NCI-H187 (cell line): ENCODE results near the gene DUSP22.
"Not testable (repeated sequence)": the region's sequence is repeated elsewhere in the genome, so short reads cannot be mapped to it uniquely, and the experiment has no call there.

Experiments used
- DNase-seq, 2 experiments: peaks; one replicate each; lab custom pipeline; 2025; lab: John Stamatoyannopoulos, UW

Gene DUSP22

GRCh38 chr6:291697-292505, at the start of gene DUSP22:
Gene DUSP22, plus strand, starts transcription at chr6:292487. Its CDS starts 53 bp downstream, at chr6:292540.
- no peak for DNase-seq

DNA sequence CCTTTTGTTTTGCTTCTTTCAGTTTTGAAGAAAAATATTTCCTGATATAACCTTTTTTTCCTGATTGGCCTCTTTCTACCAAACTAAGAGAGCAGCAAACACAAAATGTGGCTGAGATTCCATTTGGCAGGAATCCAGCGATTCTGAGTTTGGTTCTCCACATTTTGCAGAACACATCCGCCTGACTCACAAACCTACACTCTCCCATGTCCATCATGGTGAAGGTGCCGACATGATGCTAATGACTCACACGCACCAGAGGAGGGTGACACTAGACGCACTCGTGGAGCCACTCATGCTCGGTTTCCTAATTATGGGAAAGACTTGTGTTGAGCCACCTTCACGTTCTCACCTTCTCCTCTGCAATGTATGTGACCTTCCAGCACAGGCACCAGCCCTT, 45.9 kb upstream of the DUSP22 start:
- DNase-seq: no peak

DNA sequence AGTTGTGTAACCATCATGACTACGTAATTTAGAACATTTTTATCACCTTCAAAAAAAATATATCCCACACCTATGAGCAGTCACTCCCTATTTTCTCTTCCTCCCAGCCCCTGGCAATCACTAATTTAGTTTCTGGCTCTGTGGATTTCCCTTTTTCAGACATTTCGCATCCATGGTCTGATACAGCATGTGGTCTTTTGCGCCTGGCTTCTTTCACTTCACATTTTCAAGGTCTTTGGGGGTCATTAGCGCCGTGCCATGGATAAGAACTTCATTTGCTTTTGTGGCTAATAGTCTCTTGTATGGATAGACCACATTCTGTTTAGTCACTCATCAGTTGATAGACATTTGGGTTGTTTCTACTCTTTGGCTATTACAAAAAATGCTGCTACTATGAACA, 44.9 kb upstream of the DUSP22 start:
- DNase-seq: no peak

GRCh38 chr6:248046-248445, 44.2 kb upstream of the DUSP22 start:
- not testable (repeated sequence) for DNase-seq

GRCh38 chr6:250676-251075, 41.6 kb upstream of the DUSP22 start:
- no peak for DNase-seq

- DNase-seq: no peak
Measured at GRCh38 chr6:251920-252319, 40.4 kb upstream of the DUSP22 start.

GRCh38 chr6:252775-253535, 39.3 kb upstream of the DUSP22 start:
- DNase-seq: no peak

- no peak for DNase-seq
Measured at GRCh38 chr6:254016-254415, 38.3 kb upstream of the DUSP22 start.

- DNase-seq: no peak
Measured at GRCh38 chr6:255041-255750, 37.1 kb upstream of the DUSP22 start.

DNA sequence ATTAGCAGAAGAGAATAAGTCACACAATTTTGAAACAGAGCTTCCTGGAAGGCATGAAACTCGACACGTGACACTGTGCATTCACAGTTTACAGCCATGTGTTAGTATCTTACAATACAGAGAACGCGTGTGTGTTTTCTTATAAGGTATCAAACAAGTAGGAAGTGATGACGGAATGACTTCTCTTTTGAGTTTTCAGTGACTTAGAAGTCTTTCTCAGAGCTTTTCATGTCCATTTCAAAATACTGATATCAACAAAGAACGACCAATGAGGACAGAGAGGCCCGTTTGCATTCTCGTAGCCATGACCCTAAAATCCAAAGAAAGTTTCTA, 36.6 kb upstream of the DUSP22 start:
- DNase-seq: no peak

GRCh38 chr6:256169-256568, 36.1 kb upstream of the DUSP22 start:
- no peak for DNase-seq

DNA sequence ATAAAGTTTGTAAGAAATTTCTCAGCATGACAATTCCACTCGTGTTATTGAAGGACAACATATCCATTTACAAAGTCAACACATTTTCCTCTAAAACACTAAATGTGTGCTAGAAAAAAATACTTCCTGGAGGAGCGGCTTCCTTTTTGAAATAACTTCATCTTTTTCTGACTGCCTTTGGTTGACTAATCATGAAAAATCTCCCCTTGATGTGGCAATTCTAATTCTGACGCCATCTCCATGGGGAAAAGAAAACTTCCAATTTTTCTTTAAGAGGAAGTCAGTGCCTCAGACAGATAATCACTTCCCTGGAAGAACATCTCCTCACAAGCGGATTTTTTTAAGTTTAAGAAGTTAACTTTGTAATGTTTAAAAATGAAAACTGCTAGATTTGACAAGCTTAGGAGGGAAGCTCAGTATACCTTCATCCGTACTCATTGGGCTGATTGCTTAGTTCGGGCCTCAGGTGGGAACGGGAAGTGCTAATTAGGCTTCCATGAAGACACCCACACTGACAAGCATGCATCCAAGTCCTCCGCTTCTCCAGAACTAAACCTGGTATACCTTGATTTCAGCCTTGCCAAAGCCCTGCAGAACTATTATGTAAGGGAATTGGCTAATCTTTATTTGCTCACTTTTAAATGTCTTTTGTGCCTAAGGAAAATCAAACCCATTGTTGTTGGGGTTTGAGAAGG, 35.1 kb upstream of the DUSP22 start:
- no peak for DNase-seq

DNA sequence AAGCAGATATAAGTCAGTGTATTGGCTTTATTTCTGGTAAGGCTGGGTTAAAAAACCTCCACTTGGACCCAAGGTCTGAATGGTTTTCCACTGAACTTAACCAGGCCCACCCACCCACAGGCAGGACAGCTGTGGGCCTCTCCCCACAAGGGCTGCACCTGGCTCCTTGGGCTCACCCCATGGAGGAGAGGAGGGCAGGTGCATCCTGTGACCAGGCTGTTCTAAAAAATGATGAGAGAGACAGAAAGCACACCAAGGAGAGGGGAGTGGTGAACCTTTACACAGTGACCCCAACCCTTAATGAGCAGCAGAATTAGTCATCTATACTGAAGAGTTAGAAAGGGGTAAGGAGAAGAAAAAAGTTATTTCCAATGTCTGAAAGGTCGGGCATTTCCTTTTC, 34.5 kb upstream of the DUSP22 start:
- no peak for DNase-seq

DNA sequence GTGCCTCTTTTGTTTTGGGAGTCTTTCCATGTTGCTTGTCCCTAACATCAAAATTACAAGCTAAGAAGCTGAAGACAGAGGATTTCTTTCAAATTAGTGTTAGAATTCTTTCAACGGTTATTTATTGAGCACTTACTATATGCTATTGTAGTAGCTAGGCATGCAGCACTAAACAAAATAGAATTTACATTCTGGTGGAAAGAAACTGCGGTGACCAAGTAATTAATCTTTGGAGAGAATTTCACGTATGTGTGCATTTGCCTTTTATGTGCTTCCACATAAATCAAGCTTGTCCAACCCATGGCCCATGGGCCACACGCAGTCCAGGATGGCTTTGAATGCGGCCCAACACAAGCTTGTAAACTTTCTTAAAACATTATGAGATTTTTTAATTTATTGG, 33.0 kb upstream of the DUSP22 start:
- DNase-seq: no peak

DNA sequence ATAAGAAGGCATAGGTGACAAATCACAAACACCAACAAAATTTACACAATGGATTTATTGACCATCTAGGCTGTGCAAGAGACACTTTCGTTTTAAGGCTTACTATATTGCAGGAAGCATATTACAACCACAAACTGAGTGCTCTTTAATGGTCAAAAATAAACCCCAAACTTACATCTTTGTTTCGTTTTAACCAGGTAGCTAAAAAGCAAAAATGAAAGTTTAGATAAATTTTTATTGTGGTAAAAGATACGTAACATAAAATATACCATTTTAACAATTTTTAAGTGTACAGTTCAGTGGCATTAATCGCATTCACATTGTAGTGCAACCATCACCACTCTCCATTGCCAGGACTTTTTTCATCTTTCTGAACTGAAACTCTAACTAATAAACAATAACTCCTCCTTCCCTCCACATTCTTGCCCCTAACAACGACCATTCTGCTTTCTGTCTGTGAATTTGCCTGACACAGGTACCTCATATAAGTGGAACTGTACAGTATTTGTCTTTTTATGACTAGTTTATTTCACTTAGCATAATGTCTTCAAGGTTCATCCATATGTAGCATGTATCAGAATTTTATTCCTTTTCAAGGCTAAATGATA, 32.3 kb upstream of the DUSP22 start:
- no peak for DNase-seq

GRCh38 chr6:264626-265025, 27.7 kb upstream of the DUSP22 start:
- DNase-seq: no peak

DNA sequence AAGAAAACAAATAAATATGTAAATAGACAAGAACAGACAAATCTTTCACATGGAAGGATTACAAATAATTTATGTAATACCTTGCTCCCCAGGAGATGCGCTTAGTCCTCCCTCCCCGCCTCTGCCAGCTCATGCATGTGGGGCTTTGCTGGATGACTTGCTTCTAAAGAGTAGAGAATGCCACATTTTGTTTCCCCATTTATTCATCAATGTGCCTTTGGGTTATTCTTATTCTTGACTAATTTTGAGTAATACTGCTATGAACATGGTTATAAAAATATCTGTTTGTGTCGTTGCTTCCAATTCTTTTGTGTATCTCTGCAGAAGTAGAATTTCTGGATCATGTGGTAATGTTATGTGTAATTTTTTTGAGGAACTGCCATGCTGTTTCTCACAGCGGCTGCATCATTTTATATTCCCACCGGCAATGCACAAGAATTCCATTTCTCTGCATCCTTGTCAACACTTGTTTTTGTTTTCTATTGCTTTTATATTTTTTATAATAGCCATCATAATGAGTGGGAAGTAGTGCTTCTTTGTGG, 23.8 kb upstream of the DUSP22 start:
- DNase-seq: no peak

- DNase-seq: no peak
Measured at GRCh38 chr6:273551-274058, 18.7 kb upstream of the DUSP22 start.

DNA sequence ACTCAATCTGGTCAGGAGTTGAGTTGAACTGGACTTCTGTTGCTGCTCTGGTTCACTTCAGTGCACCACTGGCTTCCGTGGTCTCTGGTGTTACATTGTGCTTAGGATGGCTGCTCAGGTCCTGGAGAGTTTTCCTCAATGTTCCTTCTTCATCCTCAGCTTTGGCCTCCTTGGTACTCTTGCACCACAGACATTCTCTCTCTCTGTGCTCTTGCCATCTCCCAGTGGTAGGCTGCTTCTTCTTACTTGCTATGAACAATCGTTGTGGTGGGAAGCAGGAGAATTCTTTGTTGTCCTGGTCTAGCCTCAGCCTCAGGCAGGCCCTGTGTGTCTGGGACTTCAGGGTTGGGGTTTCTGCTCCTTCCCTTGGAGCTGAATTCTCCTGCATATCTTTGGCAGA, 14.5 kb upstream of the DUSP22 start:
- DNase-seq: no peak

- no peak for DNase-seq
Measured at GRCh38 chr6:278494-278893, 13.8 kb upstream of the DUSP22 start.

DNA sequence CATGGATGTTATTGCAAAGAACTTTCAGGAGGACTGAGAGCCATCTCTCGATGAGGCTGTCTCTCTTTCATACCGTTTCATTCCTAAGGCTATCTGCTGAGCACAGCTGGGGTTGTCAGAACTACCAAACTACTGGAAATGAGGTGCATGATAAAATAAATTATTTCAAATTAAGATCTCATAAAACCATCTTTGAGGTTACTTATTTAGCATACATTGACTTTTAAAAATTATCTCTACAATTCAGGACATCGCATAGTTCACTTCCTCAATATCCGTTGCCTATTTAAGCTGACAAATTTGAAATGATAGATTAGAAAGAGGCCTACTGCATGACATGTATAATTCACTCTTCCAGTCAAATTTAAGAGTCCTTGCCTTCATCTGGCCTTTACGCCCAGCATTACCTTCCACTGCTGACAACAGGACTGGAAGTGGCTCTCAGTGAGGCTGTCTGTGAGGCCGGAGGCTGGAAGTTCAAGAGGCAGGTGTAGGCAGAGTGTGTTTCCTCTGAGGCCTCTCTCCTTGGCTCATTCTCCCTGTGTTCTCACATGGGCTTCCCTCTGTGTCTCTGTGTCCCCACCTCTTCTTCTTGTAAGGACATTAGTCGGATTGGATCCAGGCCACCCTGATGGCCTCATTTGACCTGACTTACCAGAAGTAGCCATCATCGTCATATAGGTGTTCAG, 12.8 kb upstream of the DUSP22 start:
- no peak for DNase-seq
